LNCAP (cell line): ENCODE measurements around the gene DRD4.

ENCODE experiments used
- CTCF ChIP-seq: fragments of 450-650 bp; IDR thresholded peaks from 2 replicates; pipeline ENCODE4 v1.5.1; 2017; ENCODE audit warnings: mild to moderate bottlenecking

DRD4 gene

DNA sequence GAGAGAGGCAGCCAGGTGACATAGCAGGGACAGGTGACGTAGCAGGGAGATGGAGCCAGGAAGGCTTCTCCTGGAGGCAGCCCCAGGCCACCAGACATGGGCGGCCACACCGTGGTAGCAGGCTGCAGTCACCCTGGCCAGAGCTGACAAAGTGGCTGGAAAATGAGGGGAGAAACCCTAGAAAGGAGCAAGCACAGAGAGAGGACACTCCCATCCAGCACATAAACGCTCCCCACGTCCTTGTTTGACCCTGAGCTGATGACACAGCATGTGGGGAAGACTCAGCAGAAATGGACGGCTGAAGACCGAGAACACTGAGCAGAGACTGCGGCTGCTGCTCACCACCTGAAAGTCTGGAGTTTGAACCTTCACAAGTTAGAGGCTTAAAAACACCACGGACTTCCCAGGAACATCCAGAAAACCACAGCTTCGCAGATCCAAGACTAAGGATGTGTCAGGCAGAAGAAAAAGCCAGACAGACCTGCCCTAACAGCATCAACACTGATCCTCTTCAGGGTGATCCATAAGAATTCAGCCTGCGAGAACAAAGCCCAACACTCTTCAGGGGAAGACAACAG is 28.7 kb downstream of the DRD4 start:
- TF ChIP-seq CTCF: no peak

DNA sequence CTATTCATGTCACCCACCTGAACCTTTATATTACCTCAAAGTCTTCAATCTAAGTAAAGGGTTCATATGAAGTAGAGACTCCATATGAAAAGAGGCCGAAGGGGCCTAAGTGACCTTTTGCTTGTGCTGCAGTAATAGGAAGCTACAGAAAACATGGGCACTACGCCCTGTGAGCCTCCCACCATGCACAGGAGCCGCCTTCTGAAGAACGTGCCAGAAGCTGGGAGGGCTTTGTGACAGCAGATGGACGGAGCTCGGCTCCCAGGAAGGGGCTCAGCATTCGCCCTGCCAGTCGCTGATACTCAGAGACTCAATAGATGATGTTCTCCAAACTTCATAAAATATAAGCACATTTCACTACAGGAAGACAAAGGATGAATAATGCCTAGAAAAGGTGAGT is 36.8 kb downstream of the DRD4 start:
- no peak for TF ChIP-seq CTCF

DNA sequence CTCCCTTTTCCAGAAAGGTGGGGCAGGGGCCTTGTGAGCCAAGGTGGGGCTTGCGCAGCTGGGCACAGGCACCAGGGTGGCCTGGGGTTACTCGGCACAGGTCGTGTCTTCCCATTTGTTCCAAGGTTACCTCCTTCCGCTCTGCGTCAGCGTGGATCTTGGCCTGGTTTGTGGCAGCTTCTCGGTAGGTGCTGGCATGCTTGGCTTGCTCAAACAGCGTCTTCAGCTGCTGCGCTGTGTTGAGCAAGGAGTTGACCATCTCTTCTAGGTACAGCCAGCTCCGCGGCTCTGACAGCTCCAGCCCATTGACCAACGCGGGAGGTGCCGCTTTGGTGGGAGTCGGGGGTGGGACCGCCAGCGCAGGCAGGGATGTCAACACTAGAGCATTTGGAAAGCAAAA is 37.3 kb downstream of the DRD4 start:
- no peak for TF ChIP-seq CTCF

DNA sequence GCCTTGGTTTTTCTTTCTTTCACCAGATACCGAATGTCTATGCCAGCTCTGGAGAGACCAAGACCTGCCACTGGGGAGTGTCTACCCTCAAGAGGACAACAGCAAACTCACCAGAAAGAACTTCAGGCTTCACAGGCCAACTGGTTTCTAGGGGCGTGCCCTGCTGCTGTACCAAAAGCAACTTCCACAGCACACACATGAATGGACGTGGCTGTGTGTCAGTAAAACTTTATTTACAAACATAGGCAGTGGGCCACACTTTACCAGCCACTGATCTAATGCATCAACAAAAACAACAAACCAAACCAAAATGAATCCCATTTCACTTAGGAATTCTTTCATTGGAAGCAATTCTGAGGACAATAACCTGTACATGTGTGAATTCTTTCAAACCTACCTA is 41.2 kb downstream of the DRD4 start:
- TF ChIP-seq CTCF: no peak

DNA sequence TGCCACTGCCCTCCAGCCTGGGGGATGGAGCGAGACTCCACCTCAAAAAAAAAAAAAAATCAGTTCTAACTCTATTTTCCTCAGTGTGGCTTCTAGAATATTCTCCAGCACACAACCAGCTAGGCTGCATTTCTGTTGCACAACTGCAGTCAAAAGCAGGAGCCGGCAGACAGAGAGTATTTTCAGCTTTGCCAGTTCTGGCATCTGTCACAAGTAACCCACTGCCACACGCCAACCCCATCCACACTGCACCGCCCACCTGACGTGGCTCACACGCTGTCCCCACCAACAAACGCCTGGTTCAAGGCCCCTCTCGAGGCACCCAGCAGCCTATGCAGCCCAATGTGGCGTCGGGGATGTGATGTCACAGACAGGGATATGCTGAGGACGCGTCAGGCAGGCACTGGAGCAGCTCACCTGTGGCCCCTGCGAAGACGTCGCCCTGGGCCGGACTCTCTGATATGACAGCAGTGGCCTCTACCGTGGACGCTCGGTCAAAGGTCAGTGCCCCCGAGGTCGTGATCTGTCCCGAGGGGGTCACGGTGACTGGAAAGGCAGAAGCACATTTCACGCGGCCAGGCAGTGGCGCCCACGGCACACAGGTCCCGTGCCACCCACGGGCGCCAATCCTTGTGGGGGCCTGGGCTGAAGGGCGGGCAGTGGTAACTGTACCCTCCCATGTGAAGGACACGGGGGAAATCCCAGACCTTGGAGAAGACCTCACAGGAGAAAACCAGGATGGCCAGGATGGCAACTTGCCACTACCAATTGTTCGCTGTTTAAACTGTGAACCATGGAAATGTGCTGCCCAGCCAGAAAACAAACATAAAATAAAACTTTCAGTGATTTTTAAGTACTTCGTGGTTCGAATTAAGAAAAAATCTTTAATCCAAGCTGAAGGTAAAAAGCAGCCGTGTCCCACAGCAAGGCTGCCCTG is 42.5 kb downstream of the DRD4 start:
- TF ChIP-seq CTCF: no peak

DNA sequence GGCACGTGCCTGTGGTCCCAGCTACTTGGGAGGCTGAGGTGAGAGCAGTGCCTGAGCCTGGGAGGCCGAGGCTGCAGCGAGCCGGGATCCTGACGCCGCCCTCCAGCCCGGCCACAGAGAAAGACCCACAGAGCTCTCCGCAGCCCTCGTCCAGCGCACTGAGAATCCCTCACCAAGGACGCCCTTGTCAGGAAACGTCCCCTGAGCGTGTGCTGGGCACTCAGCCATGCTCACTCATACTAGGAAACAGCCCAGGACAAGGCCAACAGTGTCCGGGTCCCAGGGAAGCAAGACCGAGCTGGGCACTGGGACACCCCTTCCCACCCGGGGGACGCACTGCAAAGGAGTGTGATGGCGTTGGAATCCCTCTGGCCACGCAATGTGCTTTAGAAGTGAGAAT is 43.4 kb downstream of the DRD4 start:
- no peak for TF ChIP-seq CTCF

DNA sequence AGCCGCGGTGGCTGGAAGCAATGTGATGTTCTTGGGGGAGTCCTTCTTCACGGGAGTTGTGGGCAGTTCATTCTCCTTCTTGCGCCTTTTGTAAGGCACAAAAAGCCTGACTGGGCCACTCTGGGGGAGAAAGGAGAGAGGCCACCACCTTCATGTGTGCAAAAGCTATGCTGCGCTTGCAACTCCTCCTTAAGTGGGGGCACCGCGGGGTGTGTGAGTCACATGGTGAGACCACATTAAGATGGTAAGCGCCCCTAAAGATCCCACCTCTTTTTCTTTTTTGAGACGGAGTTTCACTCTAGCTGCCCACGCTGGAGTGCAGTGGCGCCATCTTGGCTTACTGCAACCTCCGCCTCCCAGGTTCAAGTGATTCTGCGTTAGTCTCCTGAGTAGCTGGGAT is 43.9 kb downstream of the DRD4 start:
- TF ChIP-seq CTCF: no peak
